GM19035 (cell line): Measurements from ENCODE around the gene CA5B.
"Not testable (repeated sequence)": the region's sequence is repeated elsewhere in the genome, so short reads cannot be mapped to it uniquely, and the experiment has no call there.

Experiments used
- ATAC-seq: cut with Tn5 transposase; IDR thresholded peaks from one replicate; pipeline ENCODE4 v1.9.1; 2021; ENCODE audit not compliant: unreplicated experiment

The CA5B gene

GRCh38 chrX:15747626-15748173 lies 9.6 kb downstream of the CA5B start:
- no peak for ATAC-seq

GRCh38 chrX:15748841-15749240 lies 10.8 kb downstream of the CA5B start:
- ATAC-seq = no peak

- peak; percentile 94 for ATAC-seq
Observed at GRCh38 chrX:15749642-15750610, 11.9 kb downstream of the CA5B start.

GRCh38 chrX:15750611-15751154 lies 12.6 kb downstream of the CA5B start:
- no peak for ATAC-seq

- ATAC-seq = no peak
Observed at GRCh38 chrX:15751155-15751819, 13.2 kb downstream of the CA5B start.

- ATAC-seq = no peak
Observed at GRCh38 chrX:15755091-15755490, 17.0 kb downstream of the CA5B start.

GRCh38 chrX:15758140-15758539 lies 20.1 kb downstream of the CA5B start:
- no peak for ATAC-seq

- ATAC-seq = not testable (repeated sequence)
Observed at GRCh38 chrX:15759886-15760285, 21.8 kb downstream of the CA5B start.

GRCh38 chrX:15761564-15762191 lies 23.6 kb downstream of the CA5B start:
- ATAC-seq = peak; percentile 63

GRCh38 chrX:15769300-15769954 lies 31.4 kb downstream of the CA5B start:
- no peak for ATAC-seq

- peak; percentile 95 for ATAC-seq
Observed at GRCh38 chrX:15781961-15782699, 44.1 kb downstream of the CA5B start.

- ATAC-seq = no peak
Observed at GRCh38 chrX:15785176-15785750, 47.2 kb downstream of the CA5B start.

- no peak for ATAC-seq
Observed at GRCh38 chrX:15786915-15787314, 48.8 kb downstream of the CA5B start.

GRCh38 chrX:15789979-15790768 lies 52.1 kb downstream of the CA5B start, which contains the start of gene ZRSR2:
TSS of gene ZRSR2 (plus strand) at chrX:15790484. CDS start at chrX:15790496, 12 bp downstream.
- ATAC-seq = peak; percentile 92

- peak; percentile 31 for ATAC-seq
Observed at GRCh38 chrX:15790769-15791290, 52.8 kb downstream of the CA5B start.

- ATAC-seq = no peak
Observed at GRCh38 chrX:15797707-15798106, 59.6 kb downstream of the CA5B start.

GRCh38 chrX:15804563-15804962 lies 66.5 kb downstream of the CA5B start:
- no peak for ATAC-seq

GRCh38 chrX:15808254-15808653 lies 70.2 kb downstream of the CA5B start:
- no peak for ATAC-seq
